Liver (tissue), 9 donors: ENCODE results near the gene SGTB. TPM values are rescaled to one million over a fixed set of nuclear protein-coding genes. Genes with fewer than 3 reads are reported as not detected.

Experiments used
- DNase-seq: peaks from one replicate; pipeline ENCODE4 v3.0.0-alpha.2; 2017; ENCODE audit warnings: low spot score
- H3K27ac ChIP-seq, 2 donors: one replicate each; pipeline ENCODE4 v1.7.0; 2013; ENCODE audit warnings: inconsistent platforms in 2 of 2, low read length in 2 of 2, control low read depth in 1 of 2, low read depth in 1 of 2, mild to moderate bottlenecking in 1 of 2
- H3K27me3 ChIP-seq, 4 donors: one replicate each; pipeline versions ENCODE4 v1.6.1 to v1.7.0; 2013; ENCODE audit warnings: low read length in 3 of 4, inconsistent platforms in 1 of 4, mild to moderate bottlenecking in 1 of 4, moderate library complexity in 1 of 4; ENCODE audit not compliant: control insufficient read depth in 4 of 4, insufficient read depth in 4 of 4
- H3K36me3 ChIP-seq, 4 donors: one replicate each; pipeline versions ENCODE4 v1.6.1 to v1.7.0; 2013; ENCODE audit warnings: low read length in 3 of 4, mild to moderate bottlenecking in 3 of 4, low read depth in 1 of 4, moderate library complexity in 1 of 4; ENCODE audit not compliant: control insufficient read depth in 4 of 4, insufficient read depth in 3 of 4
- H3K4me1 ChIP-seq, 4 donors: one replicate each; pipeline versions ENCODE4 v1.6.1 to v1.7.0; 2013; ENCODE audit warnings: low read length in 3 of 4, mild to moderate bottlenecking in 3 of 4, moderate library complexity in 1 of 4; ENCODE audit not compliant: control insufficient read depth in 4 of 4, insufficient read depth in 4 of 4
- H3K4me3 ChIP-seq, 3 donors: one replicate each; pipeline versions ENCODE4 v1.6.1 to v1.7.0; 2013; ENCODE audit warnings: low read length in 3 of 3, control low read depth in 1 of 3, low read depth in 1 of 3, mild to moderate bottlenecking in 1 of 3
- H3K9ac ChIP-seq, 2 donors: one replicate each; pipeline ENCODE4 v1.7.0; 2013; ENCODE audit warnings: low read length in 2 of 2, mild to moderate bottlenecking in 2 of 2, moderate library complexity in 2 of 2, control low read depth in 1 of 2, low read depth in 1 of 2
- H3K9me3 ChIP-seq, 4 donors: one replicate each; pipeline versions ENCODE4 v1.6.1 to v1.7.0; 2013; ENCODE audit warnings: low read length in 3 of 4; ENCODE audit not compliant: control insufficient read depth in 4 of 4
- ATF3 ChIP-seq: IDR thresholded peaks from 2 replicates; pipeline ENCODE4 v1.6.1; 2016; ENCODE audit warnings: antibody characterized with exemption
- CTCF ChIP-seq: fragments of 150-350 bp; IDR thresholded peaks from 2 replicates; pipeline ENCODE4 v1.5.1; 2017; ENCODE audit warnings: improper control_type of control experiment, low read depth, low read length; ENCODE audit not compliant: missing input control
- EGR1 ChIP-seq, 2 donors: IDR thresholded peaks; 2 replicates each; pipeline ENCODE4 v1.6.1; 2016 to 2018; ENCODE audit warnings: antibody characterized with exemption in 2 of 2, low read depth in 2 of 2
- FOXA1 ChIP-seq: IDR thresholded peaks from 2 replicates; pipeline ENCODE4 v1.6.1; 2016; ENCODE audit warnings: antibody characterized with exemption
- FOXA2 ChIP-seq: IDR thresholded peaks from 2 replicates; pipeline ENCODE4 v1.6.1; 2016; ENCODE audit warnings: antibody characterized with exemption
- GABPA ChIP-seq, 2 donors: IDR thresholded peaks in 1 of 2; conservative IDR thresholded peaks in 1 of 2; 2 replicates each; pipeline ENCODE4 v1.6.1; 2016; ENCODE audit warnings: antibody characterized with exemption in 2 of 2, mild to moderate bottlenecking in 1 of 2, moderate library complexity in 1 of 2
- HNF4A ChIP-seq, 2 donors: conservative IDR thresholded peaks; 2 replicates each; pipeline ENCODE4 v1.6.1; 2016; ENCODE audit warnings: antibody characterized with exemption in 2 of 2, mild to moderate bottlenecking in 2 of 2
- HNF4G ChIP-seq: IDR thresholded peaks from 2 replicates; pipeline ENCODE4 v1.6.1; 2016; ENCODE audit warnings: antibody characterized with exemption
- JUND ChIP-seq, 2 donors: IDR thresholded peaks; 2 replicates each; pipeline ENCODE4 v1.6.1; 2016; ENCODE audit warnings: antibody characterized with exemption in 2 of 2
- MAX ChIP-seq: IDR thresholded peaks from 2 replicates; pipeline ENCODE4 v1.6.1; 2016; ENCODE audit warnings: antibody characterized with exemption
- NR2F2 ChIP-seq: IDR thresholded peaks from 2 replicates; pipeline ENCODE4 v1.6.1; 2016; ENCODE audit warnings: antibody characterized with exemption
- RAD21 ChIP-seq, 2 donors: IDR thresholded peaks; 2 replicates each; pipeline ENCODE4 v1.6.1; 2016; ENCODE audit warnings: antibody characterized with exemption in 2 of 2, mild to moderate bottlenecking in 2 of 2
- REST ChIP-seq: IDR thresholded peaks from 2 replicates; pipeline ENCODE4 v1.6.1; 2016; ENCODE audit warnings: antibody characterized with exemption, mild to moderate bottlenecking
- RXRA ChIP-seq, 2 donors: IDR thresholded peaks; 2 replicates each; pipeline ENCODE4 v1.6.1; 2017 to 2018; ENCODE audit warnings: antibody characterized with exemption in 2 of 2, mild to moderate bottlenecking in 1 of 2
- SP1 ChIP-seq: IDR thresholded peaks from 2 replicates; pipeline ENCODE4 v1.6.1; 2018; ENCODE audit warnings: antibody characterized with exemption, mild to moderate bottlenecking
- TAF1 ChIP-seq: conservative IDR thresholded peaks from 2 replicates; pipeline ENCODE4 v1.6.1; 2016; ENCODE audit warnings: antibody characterized with exemption, mild to moderate bottlenecking
- YY1 ChIP-seq: IDR thresholded peaks from 2 replicates; pipeline ENCODE4 v1.6.1; 2016; ENCODE audit warnings: antibody characterized with exemption, mild to moderate bottlenecking
- ZBTB33 ChIP-seq: IDR thresholded peaks from 2 replicates; pipeline ENCODE4 v1.6.1; 2016; ENCODE audit warnings: antibody characterized with exemption
- WGBS: extraction: QIAGEN DNeasy Blood & Tissue Kit; methylation state at CpG from one replicate; pipeline ENCODE4 v1.1.7; 2013; 5-methylcytosine and 5-hydroxymethylcytosine counted together
- polyA plus RNA-seq, 2 donors: library from polyadenylated mRNA; stranded (reverse) in 1 of 2; unstranded in 1 of 2; fragments of 200-250 nt in 1 of 2; fragments of >200 nt in 1 of 2; fragmentation: Nextera tagmentation in 1 of 2; extraction: Ambion mirVana in 1 of 2; gene quantifications; one replicate each; pipeline versions ENCODE4 v1.2.1 to v1.2.3, GENCODE V29; 2013 to 2015
- total RNA-seq, 2 donors: library from RNA; depleted of rRNA; stranded (reverse); fragments of >200 nt; gene quantifications; one replicate each; pipeline ENCODE4 v1.2.3, GENCODE V29; 2014
- donor health status: healthy.
- donor health status: healthy.
- donor health status: healthy.
- donor health status: healthy.
- donor health status: healthy.

SGTB gene
- total and polyA plus RNA-seq, 4 donors: 0.79 to 3.2 (median 1.9) TPM

- Histone ChIP-seq H3K9me3 (no peaks in the 10 kb centered on the region), H3K27me3 (no peaks in the 10 kb centered on the region), H3K36me3 (peaks cover 0 to 8% (median 5%) of the 10 kb centered on the region in 4 donors), H3K4me3 (no peak overlapping the region), H3K9ac (no peak overlapping the region), H3K4me1 (peaks cover 1 to 22% (median 14%) of the 10 kb centered on the region in 4 donors), H3K27ac (no peak overlapping the region)
- DNase-seq: no peak
- no peak for TF ChIP-seq RAD21 (IDR thresholded peaks at IDR 0.05)
- no peak for TF ChIP-seq GABPA (IDR thresholded peaks at IDR 0.05 in 1 of 2, conservative IDR thresholded peaks at IDR 0.05 in 1 of 2)
- TF ChIP-seq ZBTB33: no peak
- TF ChIP-seq MAX: no peak
- no peak for TF ChIP-seq SP1
- TF ChIP-seq RXRA (IDR thresholded peaks at IDR 0.05): no peak
- TF ChIP-seq TAF1: no peak
- no peak for TF ChIP-seq FOXA1
- TF ChIP-seq REST: no peak
- no peak for TF ChIP-seq JUND (IDR thresholded peaks at IDR 0.05)
- no peak for TF ChIP-seq NR2F2
- TF ChIP-seq ATF3: no peak
- no peak for TF ChIP-seq HNF4A (conservative IDR thresholded peaks at IDR 0.05)
- no peak for TF ChIP-seq CTCF
- TF ChIP-seq EGR1 (IDR thresholded peaks at IDR 0.05; ENCODE audit: low read depth in 2 of 2): no peak
- TF ChIP-seq FOXA2: no peak
- no peak for TF ChIP-seq YY1
- TF ChIP-seq HNF4G: no peak
- 95% methylated on average over 4 of the region's 4 CpGs for WGBS
Measured at GRCh38 chr5:65620021-65620420, 101.9 kb downstream of the SGTB start.

Other genes with a start within 250 kb of the SGTB start
- gene ADAMTS6, start 240.2 kb downstream of the SGTB start, total RNA-seq: 1 to 10 TPM in 1 of 2 donors, under 1 TPM in 1; 0.92 to 2.0 TPM
- gene ADAMTS6, start 240.2 kb downstream of the SGTB start, polyA plus RNA-seq: under 1 TPM; 0.06 to 0.26 TPM
- gene CENPK, start 158.9 kb downstream of the SGTB start, total RNA-seq: 10 to 100 TPM in 1 of 2 donors, under 1 TPM in 1; 0.33 to 23.1 TPM
- gene CENPK, start 158.9 kb downstream of the SGTB start, polyA plus RNA-seq: 1 to 10 TPM in 1 of 2 donors, under 1 TPM in 1; 0.79 to 1.1 TPM
- gene PPWD1, start 158.8 kb downstream of the SGTB start, total RNA-seq: 10 to 100 TPM; 14.4 to 23.7 TPM
- 1 to 10 TPM; 5.8 to 9.2 TPM for gene PPWD1, start 158.8 kb downstream of the SGTB start, polyA plus RNA-seq
- gene TRIM23, start 97.8 kb downstream of the SGTB start, total RNA-seq: 10 to 100 TPM; 14.6 to 25.0 TPM
- 1 to 10 TPM; 3.1 to 3.6 TPM for gene TRIM23, start 97.8 kb downstream of the SGTB start, polyA plus RNA-seq
- gene SHLD3, start 97.1 kb downstream of the SGTB start, total RNA-seq: 1 to 10 TPM; 1.8 to 2.5 TPM
- gene SHLD3, start 97.1 kb downstream of the SGTB start, polyA plus RNA-seq: 1 to 10 TPM; 1.0 to 1.9 TPM
- gene TRAPPC13, start 97.1 kb downstream of the SGTB start, total RNA-seq: 10 to 100 TPM; 10.7 to 11.2 TPM
- gene TRAPPC13, start 97.1 kb downstream of the SGTB start, polyA plus RNA-seq: 1 to 10 TPM; 6.8 to 8.9 TPM
- 10 to 100 TPM; 13.4 to 26.4 TPM for gene NLN, start 96 bp upstream of the SGTB start, total RNA-seq
- gene NLN, start 96 bp upstream of the SGTB start, polyA plus RNA-seq: 10 to 100 TPM; 13.5 to 24.7 TPM
- gene ERBIN, start 204.5 kb upstream of the SGTB start, total RNA-seq: 10 to 100 TPM; 44.3 to 54.9 TPM
- gene ERBIN, start 204.5 kb upstream of the SGTB start, polyA plus RNA-seq: 10 to 100 TPM in 1 of 2 donors, 1 to 10 TPM in 1; 9.7 to 20.7 TPM